ENCODE results near the gene CRYAA.

CRYAA gene

DNA sequence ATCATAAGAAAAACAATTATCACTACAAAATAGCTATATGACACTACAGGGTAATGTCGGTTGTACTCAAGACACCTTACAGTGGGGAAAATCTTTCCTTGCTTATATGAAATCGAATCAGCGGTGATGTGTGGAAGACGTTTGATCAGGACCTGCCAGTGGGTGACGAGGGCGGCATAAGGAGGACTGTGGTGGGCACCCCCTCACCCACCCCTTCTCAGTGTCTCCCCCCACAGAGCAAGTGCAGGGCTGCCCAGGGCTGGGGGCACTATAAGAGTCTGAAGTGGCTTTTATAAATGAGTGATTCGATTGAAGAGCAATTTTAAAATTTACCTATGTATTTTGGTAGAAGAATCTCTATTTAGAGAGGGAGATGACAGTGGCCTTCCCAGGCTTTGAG lies 35.8 kb downstream of the CRYAA start:
- no peak for DNase-seq

DNA sequence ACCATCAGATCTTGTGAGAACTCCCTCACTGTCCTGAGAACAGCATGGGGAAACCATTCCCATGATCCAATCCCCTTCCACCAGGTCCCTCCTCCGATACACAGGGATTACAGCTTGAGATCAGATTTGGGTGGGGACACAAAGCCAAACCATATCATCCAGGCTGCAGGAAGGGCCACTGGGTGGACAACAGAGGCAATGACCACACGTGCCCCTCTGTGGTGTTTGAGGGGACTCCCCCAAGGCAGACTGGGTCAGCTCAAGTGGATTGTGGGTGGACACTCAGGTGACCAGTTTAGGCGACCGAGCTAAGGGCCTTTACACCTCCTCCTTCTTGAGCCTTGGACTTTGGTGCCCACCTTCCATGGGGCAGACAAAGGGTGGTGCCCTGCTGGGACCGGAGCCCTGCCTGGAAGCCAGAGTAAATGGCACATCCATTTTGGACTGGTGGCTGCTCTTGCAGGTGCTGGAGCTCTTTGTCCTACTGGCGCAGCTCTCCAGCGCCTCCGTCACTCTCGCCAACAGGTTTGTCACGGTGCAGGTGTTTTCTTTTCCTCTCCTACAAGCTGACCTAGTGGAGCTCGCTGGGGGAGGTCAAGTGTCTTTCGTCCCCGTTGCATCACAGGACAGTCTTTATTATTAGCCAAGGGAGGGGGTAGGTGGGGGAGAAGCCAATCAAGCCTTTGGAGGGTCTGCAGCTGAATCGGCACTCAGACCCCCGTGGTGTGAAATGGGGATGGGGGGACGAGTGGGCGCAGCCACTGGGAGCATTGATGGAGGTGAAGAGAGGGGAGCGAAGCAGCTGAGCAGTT lies 37.6 kb downstream of the CRYAA start:
- no peak for DNase-seq

DNA sequence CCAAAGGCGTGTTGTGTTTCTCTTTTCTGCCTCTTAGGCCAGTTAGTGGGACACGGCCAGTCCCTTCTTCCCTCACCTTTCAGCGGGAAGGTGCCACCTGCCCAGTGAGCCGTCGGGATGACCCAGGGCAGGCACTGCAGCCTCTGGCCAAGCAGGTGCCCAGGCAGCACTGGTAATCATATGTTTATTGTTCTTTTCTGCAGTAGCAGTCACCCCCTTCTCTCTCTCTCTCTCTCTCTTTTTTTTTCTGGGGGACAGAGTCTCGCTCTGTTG lies 38.2 kb downstream of the CRYAA start:
- no peak for DNase-seq

DNA sequence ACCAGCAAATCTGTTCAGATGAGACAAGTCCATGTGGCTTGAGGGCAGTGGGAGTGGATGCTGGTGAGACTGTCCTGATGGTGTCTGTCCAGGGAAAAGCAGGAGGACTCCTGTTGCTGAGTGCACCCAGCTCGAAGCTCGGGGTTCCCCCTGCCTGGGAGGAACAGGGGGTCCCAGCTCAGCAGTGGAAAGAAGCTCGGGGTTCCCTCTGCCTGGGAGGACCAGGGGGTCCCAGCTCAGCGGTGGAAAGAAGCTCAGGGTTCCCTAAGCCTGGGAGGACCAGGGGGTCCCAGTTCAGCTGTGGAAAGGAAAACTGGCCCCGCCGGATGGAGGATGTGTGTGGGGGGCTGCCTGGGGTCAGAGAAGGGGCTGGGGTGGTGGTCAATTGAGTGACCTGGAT lies 39.1 kb downstream of the CRYAA start:
- no peak for DNase-seq

DNA sequence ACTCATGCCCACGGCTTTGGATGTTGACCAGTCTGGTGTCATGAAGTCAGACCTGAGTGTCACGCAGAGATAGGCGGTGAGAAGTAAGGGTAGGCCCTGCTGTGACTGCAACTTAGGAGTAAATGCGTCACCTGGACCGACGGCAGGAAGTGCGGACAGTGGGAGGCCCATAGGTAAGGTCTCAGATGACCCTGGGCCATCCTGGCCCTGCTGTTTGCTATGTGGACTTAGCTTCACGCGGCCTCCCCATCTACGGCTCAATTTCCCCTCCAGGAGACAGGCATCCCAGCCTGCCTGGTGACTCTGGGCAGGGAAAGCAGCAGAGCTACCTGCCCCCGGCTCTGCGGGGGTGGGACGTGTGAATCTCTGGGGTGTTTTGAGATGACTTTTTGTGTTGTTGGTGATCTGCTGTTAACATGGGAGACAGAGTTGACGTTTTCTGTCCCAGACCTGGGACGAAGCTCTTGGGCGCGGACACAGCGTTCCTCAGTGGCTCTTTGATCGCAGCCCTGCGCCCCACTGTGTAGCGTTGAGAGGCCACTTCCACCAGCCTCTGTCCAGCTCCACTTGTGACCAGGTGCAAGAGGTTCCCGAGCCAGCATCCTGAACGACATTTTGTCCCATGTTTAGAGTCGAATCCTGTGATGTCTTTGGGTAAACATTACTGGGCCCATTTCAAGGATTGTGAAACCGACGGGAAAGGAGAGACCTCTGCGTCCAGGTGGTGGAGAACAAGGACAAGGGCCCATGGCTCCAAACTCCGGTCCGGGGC lies 39.9 kb downstream of the CRYAA start:
- DNase-seq, result no peak

DNA sequence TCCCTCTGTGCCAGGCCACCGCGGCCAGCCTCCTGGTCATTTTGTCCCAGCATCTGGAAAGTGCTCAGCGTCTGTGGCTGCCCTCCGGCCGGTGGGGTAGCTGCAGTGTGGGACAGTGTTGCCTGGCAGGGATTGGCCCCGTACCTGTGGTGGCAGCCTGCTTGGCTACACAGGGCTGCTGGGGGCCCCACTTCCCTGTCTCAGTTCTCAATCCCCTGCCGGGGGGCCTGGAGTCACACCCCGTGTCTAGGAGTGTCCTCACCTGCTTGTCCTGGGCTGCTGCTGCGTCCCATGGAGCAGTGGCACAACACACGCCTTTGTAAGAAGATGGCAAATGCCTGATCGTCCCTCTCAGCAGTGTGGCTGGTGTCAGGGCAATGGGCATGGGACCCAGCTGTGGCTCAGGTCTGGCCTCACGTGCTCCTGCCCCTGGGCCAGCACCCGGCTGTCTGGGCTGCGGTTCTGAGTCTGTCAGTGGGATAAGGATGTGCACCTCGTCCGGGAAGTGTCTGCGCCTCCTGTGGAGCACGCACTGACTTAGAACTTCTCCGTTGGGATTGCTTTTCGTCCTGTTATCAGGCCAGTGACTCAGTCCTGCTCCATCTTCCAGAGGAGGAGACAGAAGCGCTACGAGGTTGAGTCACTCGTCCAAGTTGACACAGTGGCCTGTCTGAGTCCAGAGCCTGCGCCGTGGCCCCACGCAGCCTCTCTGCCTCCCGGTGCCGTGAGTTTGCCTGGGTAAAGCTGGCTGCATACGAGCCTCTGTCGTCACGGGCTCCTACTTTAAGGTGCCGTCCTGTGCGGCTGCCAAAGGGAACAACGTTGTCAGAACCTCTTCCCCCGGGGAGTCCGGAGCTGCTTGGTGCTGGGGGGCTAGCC lies 41.0 kb downstream of the CRYAA start:
- no peak for DNase-seq

DNA sequence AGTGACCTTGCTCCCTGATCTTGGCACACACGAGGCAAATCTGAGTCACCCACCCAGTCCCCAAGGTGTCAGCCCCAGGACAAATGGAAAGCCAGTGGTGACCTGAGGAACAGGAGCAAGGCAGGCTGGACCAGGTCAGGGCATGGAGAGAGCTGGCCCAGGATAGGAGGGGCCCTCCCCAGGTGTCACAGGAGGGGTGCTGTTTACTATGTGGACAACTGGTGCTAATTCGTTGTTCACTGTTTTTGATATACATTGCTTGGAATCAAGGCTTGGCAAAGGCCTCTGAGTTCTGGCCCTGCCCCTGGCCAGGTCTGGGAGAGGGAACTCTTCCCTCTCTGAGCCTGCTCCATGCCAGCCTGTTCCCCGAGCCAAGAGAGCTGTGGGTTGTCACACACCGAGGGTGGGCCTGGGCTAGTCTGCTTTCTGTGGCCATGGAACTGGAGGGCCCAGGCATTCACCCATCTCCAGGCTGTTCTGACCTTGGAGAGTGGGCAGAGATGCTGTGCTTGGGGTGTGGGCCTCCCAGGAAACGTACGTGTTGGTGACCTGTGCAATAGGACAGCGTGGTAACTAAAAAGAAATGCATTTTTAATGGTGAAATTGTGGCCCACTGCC lies 41.8 kb downstream of the CRYAA start:
- no peak for DNase-seq

DNA sequence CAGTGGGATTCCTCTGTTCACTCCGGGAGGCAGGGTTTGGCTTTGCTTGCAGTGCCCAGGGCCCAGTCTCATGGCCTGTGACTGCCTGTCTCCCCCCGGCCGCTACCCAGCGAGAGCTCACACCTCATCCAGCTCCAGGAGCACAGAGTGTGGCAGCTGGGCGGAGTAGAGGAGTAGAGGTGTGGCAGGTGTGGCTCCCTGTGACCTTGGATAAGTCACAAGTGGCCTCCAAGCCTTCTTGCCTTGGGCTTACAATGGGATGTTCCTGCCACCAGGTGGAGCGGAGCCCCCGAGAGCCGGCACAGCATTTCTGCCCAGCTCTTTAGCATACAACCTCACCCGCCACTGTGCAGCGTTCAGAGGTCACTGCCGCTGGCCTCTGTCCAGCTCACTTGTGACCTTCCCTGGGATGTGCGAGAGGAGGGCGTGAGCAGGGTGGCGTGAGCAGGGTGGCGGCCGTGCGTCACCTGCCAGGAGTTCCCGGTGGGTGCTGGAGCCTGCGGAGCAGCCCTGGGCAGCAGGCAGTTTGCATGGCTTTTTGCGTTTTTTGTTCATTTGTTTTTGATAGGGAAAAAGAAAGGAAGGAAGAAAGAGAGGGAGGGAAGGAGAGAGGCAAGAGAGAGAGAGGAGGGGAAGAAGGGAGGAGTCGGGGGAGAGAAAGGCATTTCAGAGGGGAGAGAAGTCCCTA lies 42.4 kb downstream of the CRYAA start:
- DNase-seq, result no peak

DNA sequence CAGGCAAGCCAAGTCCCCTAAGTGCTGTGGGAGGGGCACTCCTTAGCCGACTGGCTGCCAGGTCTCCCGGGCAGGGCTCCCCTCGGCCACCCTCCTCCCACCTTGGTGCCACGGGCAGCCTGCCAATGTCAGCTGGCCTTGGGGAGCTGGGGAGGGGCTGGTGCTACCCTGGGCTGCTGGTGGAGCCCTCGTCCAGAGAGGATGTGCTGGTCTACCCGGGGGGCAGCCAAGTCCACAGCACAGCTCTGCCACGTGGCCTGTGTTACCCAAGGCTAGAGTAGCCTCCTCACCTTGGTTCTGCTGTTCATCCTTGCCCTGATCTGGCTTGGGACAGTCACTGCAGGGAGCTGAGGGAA lies 42.9 kb downstream of the CRYAA start:
- DNase-seq, result no peak

All from activated naive CD4-positive, alpha-beta T cell treated with Interleukin-2 at 50 U/mL for 16 hours (primary cell).